Heart left ventricle (tissue), 16 donors: ENCODE measurements around the gene SPESP1. TPM values are rescaled to one million over a fixed set of nuclear protein-coding genes. Genes with fewer than 3 reads are reported as not detected.

Source experiments
- ATAC-seq, 4 donors: fragments of 200-7000 bp; cut with Tn5 transposase; one replicate each; pipeline ENCODE4 v1.9.1; 2020 to 2022; ENCODE audit warnings: moderate library complexity in 4 of 4, mild to moderate bottlenecking in 3 of 4, moderate number of reproducible peaks in 1 of 4
- DNase-seq, 5 donors: peaks; one replicate each; pipeline ENCODE4 v3.0.0-alpha.2; 2020
- H3K27ac ChIP-seq, 12 donors: fragments of 200-600 bp; sonication (generic) in 4 of 12; one replicate each; pipeline versions ENCODE4 v1.5.0 to v1.8.0; 2016 to 2022; ENCODE audit warnings: mild to moderate bottlenecking in 2 of 12
- H3K27me3 ChIP-seq, 9 donors: fragments of 200-600 bp; sonication (generic) in 2 of 9; one replicate each; pipeline versions ENCODE4 v1.5.1 to v1.8.0; 2016 to 2022; ENCODE audit warnings: mild to moderate bottlenecking in 3 of 9
- H3K36me3 ChIP-seq, 9 donors: fragments of 200-600 bp; sonication (generic) in 2 of 9; one replicate each; pipeline versions ENCODE4 v1.5.0 to v1.8.0; 2018 to 2022; ENCODE audit warnings: mild to moderate bottlenecking in 2 of 9
- H3K4me1 ChIP-seq, 12 donors: fragments of 200-600 bp; sonication (generic) in 4 of 12; one replicate each; pipeline versions ENCODE4 v1.5.0 to v1.8.0; 2016 to 2022; ENCODE audit warnings: mild to moderate bottlenecking in 3 of 12
- H3K4me3 ChIP-seq, 12 donors: fragments of 200-600 bp; sonication (generic) in 4 of 12; one replicate each; pipeline versions ENCODE4 v1.5.0 to v1.8.0; 2017 to 2022; ENCODE audit warnings: mild to moderate bottlenecking in 9 of 12, moderate library complexity in 4 of 12
- H3K9me3 ChIP-seq, 12 donors: fragments of 200-600 bp; sonication (generic) in 4 of 12; one replicate each; pipeline versions ENCODE4 v1.5.0 to v1.8.0; 2016 to 2022; ENCODE audit warnings: mild to moderate bottlenecking in 1 of 12
- POLR2A ChIP-seq, 2 donors: fragments of 450-650 bp; IDR thresholded peaks; one replicate each; pipeline ENCODE4 v1.6.1; 2017; ENCODE audit warnings: antibody characterized with exemption in 2 of 2, mild to moderate bottlenecking in 2 of 2, moderate library complexity in 2 of 2
- WGBS, 4 donors: extraction: QIAGEN DNeasy Blood & Tissue Kit in 2 of 4; methylation state at CpG; one replicate each; pipeline versions ENCODE4 v1.1.5 to v1.1.7; 2013 to 2018; 5-methylcytosine and 5-hydroxymethylcytosine counted together
- intact Hi-C, 10 donors: fragments of 100-400 bp; cut with DNase I; formaldehyde crosslinking; loops; one replicate each; pipeline versions ENCODE4 v1.11.1 to v1.14.2; 2022
- polyA plus RNA-seq, 2 donors: library from polyadenylated mRNA; stranded (reverse); fragments of 200-250 nt; gene quantifications; one replicate each; pipeline ENCODE4 v1.2.3, GENCODE V29; 2013
- total RNA-seq, 9 donors: library from RNA; depleted of rRNA in 2 of 9; stranded (reverse); fragments of >200 nt in 2 of 9; fragmentation: NEBNext Ultra II Directional in 3 of 9; extraction: Animal tissue kit (Norgen Biotek cat#: 25700) in 3 of 9; gene quantifications; one replicate each; pipeline versions ENCODE4 v1.1.0 to v1.2.4, GENCODE V29; 2016 to 2023
- TF ChIP-seq, protein P1 (sequence below), 12 donors: fragments of 200-600 bp; sonication (generic) in 4 of 12; IDR thresholded peaks; one replicate each; pipeline versions ENCODE4 v1.5.0 to v1.8.0; 2018 to 2022; ENCODE audit warnings: antibody characterized with exemption in 12 of 12, mild to moderate bottlenecking in 5 of 12
- donor health status: ischemic (EF 13 %, LVEDD 7.1; RV severe dilation, severe dysfunction).
- donor health status: healthy with polysubstance abuse.
- donor health status: DM: no; HTN: yes; CAD: no.
- donor health status: DM: no; HTN: no; CAD: no.
- donor health status: ischemic (EF 25% LVEDD 6.9; RV normal size, moderate dysfunction).
- donor health status: ischemic (EF 25% LVEDD 5.7; RV mildly dilated, moderate dysfunction).
- donor health status: healthy.
- donor health status: DM: yes; HTN: yes; CAD: no.
- donor health status: ischemic (EF 35%, LVEDD 5.7; RV mildly dilated, moderate dysfunction).
- donor health status: nonischemic (EF 11% LVEDD 7.7; RV severe dilation, severe dysfunction).
- donor health status: DM: yes; HTN: yes; CAD: no.
- donor health status: PGD.
- donor health status: ischemic (EF 29% LVEDD 5.4; RV normal size, mild dysfunction).
- donor health status: nonischemic (EF 23%, LVEDD 6.1; RV moderate dilation, normal function).

The SPESP1 gene
- total and polyA plus RNA-seq, 11 donors = 1.2 to 11.0 (median 4.9) TPM; not detected in 1

DNA sequence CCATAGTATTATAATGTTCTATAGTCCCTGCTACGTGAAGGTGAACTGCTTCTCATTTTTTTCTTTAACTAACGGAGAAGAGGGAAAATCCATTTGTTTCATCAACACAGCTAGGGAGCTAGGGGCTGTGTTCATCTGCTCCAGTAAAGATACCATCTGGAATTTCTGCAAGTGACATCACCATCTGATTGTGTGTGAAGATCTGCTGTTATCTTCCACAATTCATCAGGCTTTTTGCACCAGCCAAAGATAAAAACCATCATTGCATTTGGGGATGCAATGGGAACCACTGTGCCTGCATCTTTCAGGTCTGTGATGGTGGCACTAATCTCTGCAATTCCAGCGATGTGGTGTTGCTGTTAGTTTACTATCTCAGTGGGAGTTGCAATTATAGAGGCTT lies 48.7 kb downstream of the SPESP1 start:
- no peak overlapping the region for H3K27ac ChIP-seq
- no peak for ATAC-seq
- H3K27me3 ChIP-seq = no peaks in the 10 kb centered on the region
- intact Hi-C loops = no loop called here
- no peak for DNase-seq
- peaks cover 0 to 18% (median 0%) of the 10 kb centered on the region in 12 donors for H3K9me3 ChIP-seq
- H3K36me3 ChIP-seq = no peaks in the 10 kb centered on the region
- 73 to 84% (median 80%) methylated on average over 3 of the region's 3 CpGs for WGBS, 4 donors
- TF ChIP-seq, protein P1, sequence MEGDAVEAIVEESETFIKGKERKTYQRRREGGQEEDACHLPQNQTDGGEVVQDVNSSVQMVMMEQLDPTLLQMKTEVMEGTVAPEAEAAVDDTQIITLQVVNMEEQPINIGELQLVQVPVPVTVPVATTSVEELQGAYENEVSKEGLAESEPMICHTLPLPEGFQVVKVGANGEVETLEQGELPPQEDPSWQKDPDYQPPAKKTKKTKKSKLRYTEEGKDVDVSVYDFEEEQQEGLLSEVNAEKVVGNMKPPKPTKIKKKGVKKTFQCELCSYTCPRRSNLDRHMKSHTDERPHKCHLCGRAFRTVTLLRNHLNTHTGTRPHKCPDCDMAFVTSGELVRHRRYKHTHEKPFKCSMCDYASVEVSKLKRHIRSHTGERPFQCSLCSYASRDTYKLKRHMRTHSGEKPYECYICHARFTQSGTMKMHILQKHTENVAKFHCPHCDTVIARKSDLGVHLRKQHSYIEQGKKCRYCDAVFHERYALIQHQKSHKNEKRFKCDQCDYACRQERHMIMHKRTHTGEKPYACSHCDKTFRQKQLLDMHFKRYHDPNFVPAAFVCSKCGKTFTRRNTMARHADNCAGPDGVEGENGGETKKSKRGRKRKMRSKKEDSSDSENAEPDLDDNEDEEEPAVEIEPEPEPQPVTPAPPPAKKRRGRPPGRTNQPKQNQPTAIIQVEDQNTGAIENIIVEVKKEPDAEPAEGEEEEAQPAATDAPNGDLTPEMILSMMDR (IDR thresholded peaks at IDR 0.05) = no peak
- no peak for TF ChIP-seq POLR2A (IDR thresholded peaks at IDR 0.05)
- no peaks in the 10 kb centered on the region for H3K4me1 ChIP-seq
- H3K4me3 ChIP-seq = no peak overlapping the region

DNA sequence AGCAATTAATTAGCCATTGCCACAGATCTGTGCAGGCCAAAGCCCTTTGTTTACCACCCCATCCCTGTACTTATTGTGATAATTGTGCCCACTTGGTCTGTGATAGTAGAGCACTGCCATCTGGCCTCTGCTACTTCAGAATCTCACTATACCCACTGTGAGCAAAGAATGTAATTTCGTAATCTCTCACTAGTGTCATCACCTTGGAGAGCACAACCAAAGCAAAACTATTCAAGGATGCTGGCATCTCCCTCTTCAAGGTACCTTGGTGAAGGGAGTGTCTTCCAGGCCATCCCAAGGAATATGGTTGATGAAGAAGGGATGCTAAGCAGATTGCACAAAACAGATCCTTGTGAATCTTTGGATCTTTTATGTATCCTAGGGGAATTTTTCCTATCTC lies 49.5 kb downstream of the SPESP1 start:
- WGBS, 4 donors = 77 to 95% (median 84%) methylated on average over 1 of the region's 1 CpG
- intact Hi-C loops = no loop called here
- Histone ChIP-seq H3K9me3 (peaks cover 0 to 18% (median 0%) of the 10 kb centered on the region in 12 donors), H3K27me3 (no peaks in the 10 kb centered on the region), H3K27ac (no peak overlapping the region), H3K4me3 (no peak overlapping the region), H3K36me3 (no peaks in the 10 kb centered on the region), H3K4me1 (no peaks in the 10 kb centered on the region)
- ATAC-seq = no peak
- TF ChIP-seq, protein P1 (IDR thresholded peaks at IDR 0.05) = no peak
- no peak for TF ChIP-seq POLR2A (IDR thresholded peaks at IDR 0.05)
- DNase-seq = no peak

DNA sequence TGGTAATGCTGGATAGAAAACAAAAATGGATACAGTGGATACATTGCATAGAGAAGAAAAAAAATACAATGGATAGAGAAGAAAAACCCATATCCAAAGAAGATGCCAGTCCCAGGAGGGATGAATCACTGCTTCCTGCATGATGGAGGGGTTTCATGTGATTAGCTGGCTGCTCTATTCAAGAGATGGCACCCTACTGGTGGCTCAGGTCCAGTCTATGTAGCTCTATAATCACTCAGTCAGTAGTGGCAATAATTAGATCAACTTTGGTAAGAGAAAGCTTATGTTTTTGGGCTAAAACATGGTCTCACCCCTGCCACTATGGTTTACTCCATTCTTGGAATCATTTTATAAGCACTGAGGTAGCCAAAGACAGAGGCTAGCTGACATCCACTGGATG lies 50.5 kb downstream of the SPESP1 start:
- no peaks in the 10 kb centered on the region for H3K36me3 ChIP-seq
- ATAC-seq = no peak
- peaks cover 0 to 18% (median 0%) of the 10 kb centered on the region in 12 donors for H3K9me3 ChIP-seq
- H3K27me3 ChIP-seq = no peaks in the 10 kb centered on the region
- no peak for DNase-seq
- no peak overlapping the region for H3K27ac ChIP-seq
- TF ChIP-seq, protein P1 (IDR thresholded peaks at IDR 0.05) = no peak
- no peak for TF ChIP-seq POLR2A (IDR thresholded peaks at IDR 0.05)
- no peak overlapping the region for H3K4me3 ChIP-seq
- no peaks in the 10 kb centered on the region for H3K4me1 ChIP-seq
- intact Hi-C loops = no loop called here

DNA sequence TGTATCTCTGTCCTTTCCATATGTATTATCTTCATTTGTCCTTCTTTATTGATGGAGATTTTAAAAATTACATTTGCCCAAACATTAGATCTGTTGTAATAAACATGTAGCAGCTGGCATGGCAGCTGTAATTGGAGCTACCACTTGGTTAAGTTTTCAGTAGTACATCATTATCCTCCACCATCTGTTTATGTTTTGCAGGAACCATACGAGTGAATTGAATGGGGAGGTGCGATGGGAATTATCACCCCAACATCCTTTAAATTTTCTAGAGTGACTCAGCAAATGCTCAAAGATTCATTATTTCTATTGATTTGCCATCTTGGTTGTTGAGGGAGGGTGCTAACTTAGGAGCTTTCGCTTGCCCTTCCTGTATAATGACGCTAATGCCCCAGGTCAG lies 51.6 kb downstream of the SPESP1 start:
- whole genome bisulfite sequencing, 4 donors = 85 to 93% (median 90%) methylated on average over 4 of the region's 4 CpGs
- H3K4me3 ChIP-seq = no peak overlapping the region

DNA sequence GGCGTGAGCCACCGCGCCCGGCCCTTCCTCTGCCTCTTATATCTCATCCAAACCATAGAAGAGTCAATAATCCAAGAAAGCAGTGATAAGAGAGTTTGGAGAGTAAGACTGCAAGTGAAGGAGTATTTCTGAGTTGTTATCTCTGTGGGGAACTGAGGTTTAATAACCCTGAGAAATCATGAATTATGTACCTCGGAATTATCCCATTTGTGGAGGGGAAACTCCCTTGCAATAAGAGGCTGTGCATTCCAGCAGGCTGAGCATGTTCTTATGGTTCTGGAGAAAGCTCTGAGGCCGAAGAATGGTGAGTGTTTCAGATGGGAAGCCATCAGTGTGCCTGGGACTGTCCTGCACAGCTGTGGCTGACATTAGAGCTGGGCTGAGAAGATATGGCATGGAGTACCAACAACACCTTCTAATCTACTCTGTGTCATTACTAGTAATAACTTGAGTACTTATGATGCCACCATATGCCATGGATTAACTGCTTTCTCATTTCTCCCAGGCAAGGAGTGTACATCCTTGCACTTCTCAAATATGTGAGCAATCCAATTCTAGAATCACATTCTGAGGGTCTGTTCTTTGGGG lies 52.7 kb downstream of the SPESP1 start:
- Histone ChIP-seq H3K9me3 (no peaks in the 10 kb centered on the region), H3K4me1 (no peaks in the 10 kb centered on the region), H3K36me3 (no peaks in the 10 kb centered on the region), H3K27ac (no peak overlapping the region), H3K27me3 (no peaks in the 10 kb centered on the region), H3K4me3 (no peak overlapping the region)
- ATAC-seq (no peak), DNase-seq (no peak)
- TF ChIP-seq, protein P1 (IDR thresholded peaks at IDR 0.05) = no peak
- TF ChIP-seq POLR2A (IDR thresholded peaks at IDR 0.05) = no peak
- WGBS, 4 donors = 91 to 93% (median 92%) methylated on average over 6 of the region's 6 CpGs
- intact Hi-C loops = no loop called here

More for the DNA sequence above, 51.6 kb downstream of the SPESP1 start:
- no peaks in the 10 kb centered on the region for H3K27me3 ChIP-seq
- H3K4me1 ChIP-seq = no peaks in the 10 kb centered on the region
- no peak overlapping the region for H3K27ac ChIP-seq
- no peak for TF ChIP-seq POLR2A (IDR thresholded peaks at IDR 0.05)
- DNase-seq (no peak), ATAC-seq (no peak)
- H3K36me3 ChIP-seq = no peaks in the 10 kb centered on the region
- H3K9me3 ChIP-seq = peaks cover 0 to 11% (median 0%) of the 10 kb centered on the region in 12 donors
- intact Hi-C loops = no loop called here
